Measurements from ENCODE around the gene LFNG. TPM values are rescaled to one million over a fixed set of nuclear protein-coding genes. Genes with fewer than 3 reads are reported as not detected.

The LFNG gene
- total RNA-seq, 1 donor from 2014 or later = 75.5 TPM

DNA sequence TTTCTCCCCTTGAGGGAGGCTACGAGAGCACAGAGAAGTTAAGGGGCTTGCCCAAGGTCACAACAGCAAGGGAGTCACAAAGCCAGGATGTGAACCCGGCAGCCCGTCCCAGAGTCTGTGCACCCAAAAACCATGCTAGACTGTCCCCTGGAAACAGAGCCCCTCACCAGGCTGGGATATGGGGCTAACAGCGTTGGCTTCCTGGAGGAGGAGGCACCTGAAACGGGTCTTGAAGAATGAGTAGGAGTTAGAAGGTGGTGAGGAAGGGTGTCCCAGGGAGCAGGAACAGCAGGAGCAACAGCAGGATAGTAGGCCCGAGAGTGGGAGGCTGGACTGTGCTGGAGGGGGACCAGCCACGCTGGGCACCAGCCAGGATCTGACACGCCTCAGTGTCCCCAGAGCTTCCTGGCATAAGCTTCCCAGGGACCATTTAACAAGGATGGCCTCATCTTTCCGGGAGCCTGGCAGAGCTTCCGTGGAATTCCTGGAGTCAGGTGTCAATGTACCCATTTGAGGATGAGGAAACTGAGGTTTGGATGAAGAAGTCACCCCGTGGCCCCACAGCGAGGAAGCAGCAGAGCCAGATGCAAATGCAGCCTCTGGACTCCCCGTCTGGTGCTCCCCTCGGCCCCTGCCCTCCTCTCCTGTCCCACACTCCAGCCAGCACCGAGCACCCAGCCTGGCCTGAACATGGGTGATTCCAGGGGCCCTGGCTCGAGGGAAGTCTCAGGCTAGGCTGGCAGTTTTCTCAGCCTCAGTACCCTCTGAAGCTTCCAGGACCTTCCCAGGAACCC is 40.1 kb upstream of the LFNG start:
- no peak for DNase-seq
- Mint-ChIP-seq H3K36me3 (ENCODE audit: unreplicated experiment) (no peaks in the 10 kb centered on the region), H3K27ac (ENCODE audit: unreplicated experiment) (no peak overlapping the region), H3K4me1 (ENCODE audit: low read depth, unreplicated experiment) (peaks cover 2% of the 10 kb centered on the region), H3K9me3 (ENCODE audit: unreplicated experiment) (peaks cover 7% of the 10 kb centered on the region), H3K27me3 (ENCODE audit: unreplicated experiment) (peaks cover 9% of the 10 kb centered on the region), H3K4me3 (ENCODE audit: unreplicated experiment) (no peak overlapping the region)
- TF ChIP-seq, protein P1, sequence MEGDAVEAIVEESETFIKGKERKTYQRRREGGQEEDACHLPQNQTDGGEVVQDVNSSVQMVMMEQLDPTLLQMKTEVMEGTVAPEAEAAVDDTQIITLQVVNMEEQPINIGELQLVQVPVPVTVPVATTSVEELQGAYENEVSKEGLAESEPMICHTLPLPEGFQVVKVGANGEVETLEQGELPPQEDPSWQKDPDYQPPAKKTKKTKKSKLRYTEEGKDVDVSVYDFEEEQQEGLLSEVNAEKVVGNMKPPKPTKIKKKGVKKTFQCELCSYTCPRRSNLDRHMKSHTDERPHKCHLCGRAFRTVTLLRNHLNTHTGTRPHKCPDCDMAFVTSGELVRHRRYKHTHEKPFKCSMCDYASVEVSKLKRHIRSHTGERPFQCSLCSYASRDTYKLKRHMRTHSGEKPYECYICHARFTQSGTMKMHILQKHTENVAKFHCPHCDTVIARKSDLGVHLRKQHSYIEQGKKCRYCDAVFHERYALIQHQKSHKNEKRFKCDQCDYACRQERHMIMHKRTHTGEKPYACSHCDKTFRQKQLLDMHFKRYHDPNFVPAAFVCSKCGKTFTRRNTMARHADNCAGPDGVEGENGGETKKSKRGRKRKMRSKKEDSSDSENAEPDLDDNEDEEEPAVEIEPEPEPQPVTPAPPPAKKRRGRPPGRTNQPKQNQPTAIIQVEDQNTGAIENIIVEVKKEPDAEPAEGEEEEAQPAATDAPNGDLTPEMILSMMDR (IDR thresholded peaks at IDR 0.05; ENCODE audit: partially characterized antibody, unreplicated experiment) = no peak

DNA sequence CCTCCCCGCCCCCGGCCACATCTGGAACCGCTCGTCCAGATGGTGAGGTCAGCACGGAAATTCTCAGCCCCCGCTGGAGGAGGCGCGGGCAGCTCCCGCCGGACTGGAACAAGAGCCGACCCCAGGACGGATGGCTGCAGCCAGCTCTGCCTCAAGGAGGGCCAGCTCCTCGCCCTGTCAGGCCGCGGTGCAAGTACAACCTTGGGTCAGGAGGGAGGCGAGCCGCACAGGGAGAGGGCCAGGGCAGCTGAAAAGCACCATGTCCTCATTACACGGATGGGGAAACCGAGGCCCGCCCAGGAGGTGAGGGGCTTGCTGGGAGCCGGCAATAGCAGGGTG is 39.5 kb upstream of the LFNG start:
- TF ChIP-seq, protein P1 (IDR thresholded peaks at IDR 0.05; ENCODE audit: partially characterized antibody, unreplicated experiment) = no peak
- Mint-ChIP-seq H3K27me3 (ENCODE audit: unreplicated experiment) (peaks cover 11% of the 10 kb centered on the region), H3K9me3 (ENCODE audit: unreplicated experiment) (peaks cover 7% of the 10 kb centered on the region), H3K36me3 (ENCODE audit: unreplicated experiment) (no peaks in the 10 kb centered on the region), H3K4me3 (ENCODE audit: unreplicated experiment) (no peak overlapping the region), H3K4me1 (ENCODE audit: low read depth, unreplicated experiment) (peaks cover 4% of the 10 kb centered on the region), H3K27ac (ENCODE audit: unreplicated experiment) (no peak overlapping the region)
- DNase-seq = no peak

DNA sequence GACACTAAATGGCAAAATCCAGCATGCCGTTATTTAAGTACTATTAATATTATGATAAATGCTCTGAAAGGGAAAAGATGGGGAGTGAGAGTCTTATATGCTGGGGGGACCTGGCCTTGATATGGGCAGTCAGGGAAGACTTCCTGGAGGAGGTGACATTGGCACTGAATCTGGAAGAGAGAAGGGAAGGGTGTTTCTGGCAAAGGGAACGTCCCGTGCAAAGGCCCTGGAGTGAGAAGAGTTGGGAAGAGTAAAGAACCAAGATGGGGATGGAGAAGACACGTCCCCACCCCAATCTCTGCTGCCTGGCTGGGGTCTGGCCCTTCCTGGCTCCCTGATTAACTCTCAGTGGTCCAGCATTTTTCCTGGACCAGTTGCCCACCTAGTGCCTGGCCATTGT is 38.4 kb upstream of the LFNG start:
- Mint-ChIP-seq H3K9me3 (ENCODE audit: unreplicated experiment) (peaks cover 7% of the 10 kb centered on the region), H3K4me3 (ENCODE audit: unreplicated experiment) (no peak overlapping the region), H3K4me1 (ENCODE audit: low read depth, unreplicated experiment) (peaks cover 4% of the 10 kb centered on the region), H3K27me3 (ENCODE audit: unreplicated experiment) (peaks cover 12% of the 10 kb centered on the region), H3K36me3 (ENCODE audit: unreplicated experiment) (no peaks in the 10 kb centered on the region), H3K27ac (ENCODE audit: unreplicated experiment) (no peak overlapping the region)
- DNase-seq = no peak
- TF ChIP-seq, protein P1 (IDR thresholded peaks at IDR 0.05; ENCODE audit: partially characterized antibody, unreplicated experiment) = no peak

DNA sequence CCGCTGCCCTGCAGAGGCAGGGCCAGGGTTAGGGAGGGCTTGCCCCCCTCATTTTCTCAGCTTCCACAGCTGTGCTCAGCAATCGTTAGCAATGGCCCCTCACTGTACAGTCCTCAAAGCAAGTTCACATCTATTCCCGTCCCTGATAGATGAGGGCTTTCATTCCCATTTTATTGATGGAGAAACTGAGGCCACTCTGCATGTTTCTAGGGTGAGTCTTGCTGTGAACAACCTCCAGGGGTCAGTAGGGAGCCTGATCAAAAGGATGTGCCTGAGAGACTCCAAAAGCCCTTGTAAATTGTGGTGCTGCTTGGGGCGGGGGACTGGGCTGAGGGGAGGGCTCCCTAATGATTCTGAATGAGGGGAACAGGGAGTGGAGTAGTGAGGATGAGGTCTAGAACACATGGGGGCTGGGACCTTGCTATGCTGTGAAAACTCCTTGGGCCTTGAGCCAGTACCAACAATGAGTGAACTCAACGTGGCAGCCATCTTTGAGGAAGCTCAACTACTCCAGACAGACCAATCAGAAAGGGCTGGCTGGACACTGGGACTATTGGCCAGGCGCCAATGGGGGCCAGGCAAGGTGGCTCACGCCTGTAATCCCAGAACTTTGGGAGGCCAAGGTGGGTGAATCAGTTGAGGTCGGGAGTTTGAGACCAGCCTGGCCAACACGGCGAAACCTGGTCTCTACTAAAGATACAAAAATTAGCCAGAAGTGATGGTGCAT is 36.7 kb upstream of the LFNG start:
- DNase-seq = no peak
- peaks cover 2% of the 10 kb centered on the region for H3K4me1 Mint-ChIP-seq (ENCODE audit: low read depth, unreplicated experiment)
- H3K9me3 Mint-ChIP-seq (ENCODE audit: unreplicated experiment) = peaks cover 7% of the 10 kb centered on the region
- H3K4me3 Mint-ChIP-seq (ENCODE audit: unreplicated experiment) = no peak overlapping the region
- H3K27me3 Mint-ChIP-seq (ENCODE audit: unreplicated experiment) = peaks cover 13% of the 10 kb centered on the region
- H3K27ac Mint-ChIP-seq (ENCODE audit: unreplicated experiment) = peak overlapping the region; percentile 70
- no peaks in the 10 kb centered on the region for H3K36me3 Mint-ChIP-seq (ENCODE audit: unreplicated experiment)
- TF ChIP-seq, protein P1 (IDR thresholded peaks at IDR 0.05; ENCODE audit: partially characterized antibody, unreplicated experiment) = no peak

DNA sequence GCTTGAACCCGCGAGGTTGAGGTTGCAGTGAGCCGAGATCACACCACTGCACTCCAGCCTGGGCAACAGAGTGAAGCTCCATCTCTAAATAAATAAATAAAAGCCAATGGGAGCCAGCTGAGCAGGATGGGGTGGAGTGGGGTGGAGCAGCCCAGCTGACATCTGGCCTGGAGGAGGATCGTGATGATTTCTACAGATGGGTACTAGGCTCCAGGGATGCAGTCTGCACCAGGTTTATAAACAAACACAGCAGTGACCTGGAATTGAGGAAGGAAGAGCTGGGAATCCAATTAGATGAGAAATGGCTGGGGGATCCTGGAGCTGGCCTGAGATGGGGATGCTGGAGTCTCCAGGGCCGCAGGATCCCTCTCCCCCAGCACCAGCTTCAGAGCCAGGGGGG is 36.1 kb upstream of the LFNG start:
- Mint-ChIP-seq H3K27me3 (ENCODE audit: unreplicated experiment) (peaks cover 13% of the 10 kb centered on the region), H3K4me3 (ENCODE audit: unreplicated experiment) (no peak overlapping the region), H3K4me1 (ENCODE audit: low read depth, unreplicated experiment) (peaks cover 5% of the 10 kb centered on the region), H3K27ac (ENCODE audit: unreplicated experiment) (peak overlapping the region; percentile 70), H3K9me3 (ENCODE audit: unreplicated experiment) (peaks cover 7% of the 10 kb centered on the region), H3K36me3 (ENCODE audit: unreplicated experiment) (no peaks in the 10 kb centered on the region)
- TF ChIP-seq, protein P1 (IDR thresholded peaks at IDR 0.05; ENCODE audit: partially characterized antibody, unreplicated experiment) = no peak
- DNase-seq = no peak

Data from glutamatergic neuron (in vitro differentiated cells).